GM12873 (cell line): ENCODE measurements around the gene DDX60.

ENCODE experiments used
- CTCF ChIP-seq: IDR thresholded peaks from 2 replicates; pipeline ENCODE4 v1.5.1; 2012; ENCODE audit warnings: low read depth, mild to moderate bottlenecking, moderate library complexity, low read length, control low read depth; ENCODE audit not compliant: insufficient read depth; ENCODE audit errors: missing control alignments

DDX60 gene

GRCh38 chr4:168319486-168320019 is 1.0 kb upstream of the DDX60 start:
- TF ChIP-seq CTCF: no peak

- TF ChIP-seq CTCF: no peak
Observed at GRCh38 chr4:168317621-168318020, 931 bp downstream of the DDX60 start.

GRCh38 chr4:168309781-168310180 is 8.8 kb downstream of the DDX60 start:
- no peak for TF ChIP-seq CTCF

- TF ChIP-seq CTCF: no peak
Observed at GRCh38 chr4:168308912-168309311, 9.6 kb downstream of the DDX60 start.

- no peak for TF ChIP-seq CTCF
Observed at GRCh38 chr4:168306476-168306875, 12.1 kb downstream of the DDX60 start.

- TF ChIP-seq CTCF: no peak
Observed at GRCh38 chr4:168304744-168305459, 13.7 kb downstream of the DDX60 start.

- TF ChIP-seq CTCF: no peak
Observed at GRCh38 chr4:168293386-168293975, 25.1 kb downstream of the DDX60 start.
